ENCODE data around the gene VWA5B1.
"Not testable (repeated sequence)": the region's sequence is repeated elsewhere in the genome, so short reads cannot be mapped to it uniquely, and the experiment has no call there.

VWA5B1 gene

GRCh38 chr1:20273716-20274115 is 17.0 kb upstream of the VWA5B1 start:
- H3K9me3 Mint-ChIP-seq; H3K4me3 Mint-ChIP-seq; H3K27ac Mint-ChIP-seq; H3K4me1 Mint-ChIP-seq (ENCODE audit: low read depth); H3K36me3 Mint-ChIP-seq (ENCODE audit: low read depth): not testable (repeated sequence)
- peaks cover 54% of the 10 kb centered on the region for H3K27me3 Mint-ChIP-seq

GRCh38 chr1:20275319-20275925 is 15.3 kb upstream of the VWA5B1 start:
- H3K4me3 Mint-ChIP-seq: no peak overlapping the region
- no peak overlapping the region for H3K27ac Mint-ChIP-seq
- H3K4me1 Mint-ChIP-seq (ENCODE audit: low read depth): no peaks in the 10 kb centered on the region
- no peaks in the 10 kb centered on the region for H3K36me3 Mint-ChIP-seq (ENCODE audit: low read depth)
- peaks cover 41% of the 10 kb centered on the region for H3K27me3 Mint-ChIP-seq
- H3K9me3 Mint-ChIP-seq: peaks cover 7% of the 10 kb centered on the region

- H3K36me3 Mint-ChIP-seq (ENCODE audit: low read depth): no peaks in the 10 kb centered on the region
- no peaks in the 10 kb centered on the region for H3K9me3 Mint-ChIP-seq
- no peak overlapping the region for H3K4me3 Mint-ChIP-seq
These were observed 14.1 kb upstream of the VWA5B1 start for GRCh38 chr1:20276485-20277159.

GRCh38 chr1:20278692-20279130 is 12.0 kb upstream of the VWA5B1 start:
- Mint-ChIP-seq H3K4me3 (no peak overlapping the region), H3K27me3 (peaks cover 34% of the 10 kb centered on the region), H3K36me3 (ENCODE audit: low read depth) (no peaks in the 10 kb centered on the region), H3K4me1 (ENCODE audit: low read depth) (no peaks in the 10 kb centered on the region), H3K27ac (no peak overlapping the region), H3K9me3 (no peaks in the 10 kb centered on the region)

More at GRCh38 chr1:20276485-20277159, 14.1 kb upstream of the VWA5B1 start:
- H3K4me1 Mint-ChIP-seq (ENCODE audit: low read depth): no peaks in the 10 kb centered on the region
- H3K27ac Mint-ChIP-seq: no peak overlapping the region
- peaks cover 37% of the 10 kb centered on the region for H3K27me3 Mint-ChIP-seq

GRCh38 chr1:20279509-20279908 is 11.2 kb upstream of the VWA5B1 start:
- peaks cover 35% of the 10 kb centered on the region for H3K27me3 Mint-ChIP-seq
- no peaks in the 10 kb centered on the region for H3K9me3 Mint-ChIP-seq
- H3K4me3 Mint-ChIP-seq: no peak overlapping the region
- H3K4me1 Mint-ChIP-seq (ENCODE audit: low read depth): no peaks in the 10 kb centered on the region
- H3K27ac Mint-ChIP-seq: no peak overlapping the region
- no peaks in the 10 kb centered on the region for H3K36me3 Mint-ChIP-seq (ENCODE audit: low read depth)

GRCh38 chr1:20280341-20280740 is 10.3 kb upstream of the VWA5B1 start:
- no peaks in the 10 kb centered on the region for H3K36me3 Mint-ChIP-seq (ENCODE audit: low read depth)
- peaks cover 43% of the 10 kb centered on the region for H3K27me3 Mint-ChIP-seq
- no peak overlapping the region for H3K4me3 Mint-ChIP-seq
- H3K4me1 Mint-ChIP-seq (ENCODE audit: low read depth): no peaks in the 10 kb centered on the region
- H3K27ac Mint-ChIP-seq: no peak overlapping the region
- H3K9me3 Mint-ChIP-seq: no peaks in the 10 kb centered on the region

- no peak overlapping the region for H3K4me3 Mint-ChIP-seq
- H3K9me3 Mint-ChIP-seq: no peaks in the 10 kb centered on the region
- H3K27me3 Mint-ChIP-seq: peaks cover 43% of the 10 kb centered on the region
- H3K36me3 Mint-ChIP-seq (ENCODE audit: low read depth): no peaks in the 10 kb centered on the region
- no peak overlapping the region for H3K27ac Mint-ChIP-seq
- no peaks in the 10 kb centered on the region for H3K4me1 Mint-ChIP-seq (ENCODE audit: low read depth)
These were observed 9.8 kb upstream of the VWA5B1 start for GRCh38 chr1:20280906-20281305.

- H3K9me3 Mint-ChIP-seq: no peaks in the 10 kb centered on the region
- H3K36me3 Mint-ChIP-seq (ENCODE audit: low read depth): no peaks in the 10 kb centered on the region
- peaks cover 46% of the 10 kb centered on the region for H3K27me3 Mint-ChIP-seq
- H3K4me3 Mint-ChIP-seq: no peak overlapping the region
- no peak overlapping the region for H3K27ac Mint-ChIP-seq
- H3K4me1 Mint-ChIP-seq (ENCODE audit: low read depth): no peaks in the 10 kb centered on the region
These were observed 8.9 kb upstream of the VWA5B1 start for GRCh38 chr1:20281801-20282200.

GRCh38 chr1:20282533-20282932 is 8.1 kb upstream of the VWA5B1 start:
- no peaks in the 10 kb centered on the region for H3K36me3 Mint-ChIP-seq (ENCODE audit: low read depth)
- H3K27ac Mint-ChIP-seq: no peak overlapping the region
- H3K4me3 Mint-ChIP-seq: no peak overlapping the region
- H3K27me3 Mint-ChIP-seq: peaks cover 49% of the 10 kb centered on the region
- no peaks in the 10 kb centered on the region for H3K4me1 Mint-ChIP-seq (ENCODE audit: low read depth)
- no peaks in the 10 kb centered on the region for H3K9me3 Mint-ChIP-seq

GRCh38 chr1:20284046-20284445 is 6.6 kb upstream of the VWA5B1 start:
- Mint-ChIP-seq H3K36me3 (ENCODE audit: low read depth) (no peaks in the 10 kb centered on the region), H3K27ac (no peak overlapping the region), H3K4me3 (no peak overlapping the region), H3K27me3 (peaks cover 58% of the 10 kb centered on the region), H3K4me1 (ENCODE audit: low read depth) (no peaks in the 10 kb centered on the region), H3K9me3 (no peaks in the 10 kb centered on the region)

- H3K4me3 Mint-ChIP-seq: no peak overlapping the region
- H3K27ac Mint-ChIP-seq: no peak overlapping the region
- H3K36me3 Mint-ChIP-seq (ENCODE audit: low read depth): no peaks in the 10 kb centered on the region
- no peaks in the 10 kb centered on the region for H3K9me3 Mint-ChIP-seq
- H3K27me3 Mint-ChIP-seq: peaks cover 63% of the 10 kb centered on the region
- H3K4me1 Mint-ChIP-seq (ENCODE audit: low read depth): no peaks in the 10 kb centered on the region
These were observed 6.0 kb upstream of the VWA5B1 start for GRCh38 chr1:20284625-20285024.

GRCh38 chr1:20285510-20285909 is 5.2 kb upstream of the VWA5B1 start:
- no peaks in the 10 kb centered on the region for H3K9me3 Mint-ChIP-seq
- H3K27me3 Mint-ChIP-seq: peaks cover 72% of the 10 kb centered on the region
- H3K4me3 Mint-ChIP-seq: no peak overlapping the region
- H3K4me1 Mint-ChIP-seq (ENCODE audit: low read depth): no peaks in the 10 kb centered on the region
- H3K27ac Mint-ChIP-seq: no peak overlapping the region
- H3K36me3 Mint-ChIP-seq (ENCODE audit: low read depth): no peaks in the 10 kb centered on the region

GRCh38 chr1:20287696-20288095 is 3.0 kb upstream of the VWA5B1 start:
- H3K4me1 Mint-ChIP-seq (ENCODE audit: low read depth); H3K9me3 Mint-ChIP-seq; H3K36me3 Mint-ChIP-seq (ENCODE audit: low read depth); H3K4me3 Mint-ChIP-seq; H3K27ac Mint-ChIP-seq: not testable (repeated sequence)
- peaks cover 82% of the 10 kb centered on the region for H3K27me3 Mint-ChIP-seq

GRCh38 chr1:20291645-20292084 is 990 bp downstream of the VWA5B1 start:
- Mint-ChIP-seq H3K9me3 (no peaks in the 10 kb centered on the region), H3K36me3 (ENCODE audit: low read depth) (no peaks in the 10 kb centered on the region), H3K27ac (no peak overlapping the region), H3K4me3 (no peak overlapping the region), H3K4me1 (ENCODE audit: low read depth) (no peaks in the 10 kb centered on the region), H3K27me3 (peaks cover 71% of the 10 kb centered on the region)

GRCh38 chr1:20298626-20299025 is 8.0 kb downstream of the VWA5B1 start:
- Mint-ChIP-seq H3K36me3 (ENCODE audit: low read depth) (no peaks in the 10 kb centered on the region), H3K4me3 (no peak overlapping the region), H3K4me1 (ENCODE audit: low read depth) (no peaks in the 10 kb centered on the region), H3K9me3 (no peaks in the 10 kb centered on the region), H3K27ac (no peak overlapping the region), H3K27me3 (peaks cover 11% of the 10 kb centered on the region)

All from stimulated activated naive CD8-positive, alpha-beta T cell treated with anti-CD3 and anti-CD28 coated beads, Interleukin-15, Interleukin-2, amounts not matched to agents 100 ng/mL and 50 ng/mL, for 24 hours (primary cell).